Activated CD8-positive, alpha-beta memory T cell treated with anti-CD3 and anti-CD28 coated beads for 36 hours (primary cell): ENCODE results near the gene INO80C. TPM values are rescaled to one million over a fixed set of nuclear protein-coding genes. Genes with fewer than 3 reads are reported as not detected.

ENCODE experiments used
- CTCF ChIA-PET: fragments of 350-600 bp; sonication (Branson Sonifier 250); formaldehyde crosslinking; loops from one replicate; lab custom pipeline; 2021; ENCODE audit warnings: antibody characterized with exemption; lab: Charles Lee
- POLR2A ChIA-PET: fragments of 350-600 bp; sonication (Branson Sonifier 250); formaldehyde crosslinking; loops from one replicate; lab custom pipeline; 2021; ENCODE audit warnings: antibody characterized with exemption; lab: Charles Lee
- total RNA-seq, 2 experiments: library from RNA; stranded (reverse); gene quantifications; one replicate each; pipeline ENCODE4 v1.2.3, GENCODE V29; 2021

Gene INO80C
- total RNA-seq, 2 experiments from 2014 or later = 29.3 to 32.7 TPM

DNA sequence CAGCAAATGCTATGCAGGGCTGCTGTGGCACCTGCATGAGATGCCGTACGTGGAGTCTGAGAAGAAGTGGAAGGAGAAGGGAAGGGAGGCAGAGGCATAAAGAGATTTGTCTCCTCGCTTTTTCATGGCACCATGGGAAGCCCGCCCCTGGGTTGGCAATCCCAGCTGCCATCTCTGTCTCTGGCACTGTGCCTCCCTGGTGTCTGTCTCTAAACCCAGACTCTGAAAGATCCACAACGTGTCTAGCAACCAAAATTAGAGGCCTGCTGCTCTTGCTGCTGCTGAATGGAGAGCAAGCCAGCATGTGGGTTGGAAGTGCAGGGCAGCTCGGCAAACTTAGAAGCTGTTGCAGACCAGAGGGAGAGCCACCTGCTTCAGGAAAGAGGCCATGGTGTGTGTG, 53.1 kb downstream of the INO80C start:
- ChIA-PET POLR2A (no interaction called here), CTCF (no interaction called here)

DNA sequence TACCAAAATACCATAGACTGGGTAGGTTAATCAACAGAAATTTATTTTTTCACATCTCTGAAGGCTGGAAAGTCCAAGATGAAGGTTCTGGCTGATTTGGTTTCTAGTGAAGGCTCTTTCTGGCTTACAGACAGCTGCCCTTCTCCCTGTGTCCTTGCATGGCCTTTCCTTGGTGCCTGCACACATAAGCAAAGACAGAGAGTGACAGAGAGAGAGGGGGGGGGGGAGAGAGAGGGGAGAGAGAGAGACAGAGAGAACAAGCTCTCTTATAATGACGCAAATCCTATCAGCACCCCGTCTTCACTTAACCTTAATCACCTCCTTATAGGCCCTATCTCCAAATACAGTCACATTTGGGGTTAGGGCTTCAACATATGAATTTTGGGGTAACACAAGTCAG, 53.9 kb downstream of the INO80C start:
- POLR2A ChIA-PET = no interaction called here

GRCh38 chr18:35443434-35443833, 54.3 kb downstream of the INO80C start:
- ChIA-PET CTCF (no interaction called here), POLR2A (no interaction called here)

More for the DNA sequence above, 53.9 kb downstream of the INO80C start:
- CTCF ChIA-PET = no interaction called here

- POLR2A ChIA-PET = no interaction called here
- CTCF ChIA-PET = no interaction called here
These were observed 55.1 kb downstream of the INO80C start for GRCh38 chr18:35442701-35443100.

DNA sequence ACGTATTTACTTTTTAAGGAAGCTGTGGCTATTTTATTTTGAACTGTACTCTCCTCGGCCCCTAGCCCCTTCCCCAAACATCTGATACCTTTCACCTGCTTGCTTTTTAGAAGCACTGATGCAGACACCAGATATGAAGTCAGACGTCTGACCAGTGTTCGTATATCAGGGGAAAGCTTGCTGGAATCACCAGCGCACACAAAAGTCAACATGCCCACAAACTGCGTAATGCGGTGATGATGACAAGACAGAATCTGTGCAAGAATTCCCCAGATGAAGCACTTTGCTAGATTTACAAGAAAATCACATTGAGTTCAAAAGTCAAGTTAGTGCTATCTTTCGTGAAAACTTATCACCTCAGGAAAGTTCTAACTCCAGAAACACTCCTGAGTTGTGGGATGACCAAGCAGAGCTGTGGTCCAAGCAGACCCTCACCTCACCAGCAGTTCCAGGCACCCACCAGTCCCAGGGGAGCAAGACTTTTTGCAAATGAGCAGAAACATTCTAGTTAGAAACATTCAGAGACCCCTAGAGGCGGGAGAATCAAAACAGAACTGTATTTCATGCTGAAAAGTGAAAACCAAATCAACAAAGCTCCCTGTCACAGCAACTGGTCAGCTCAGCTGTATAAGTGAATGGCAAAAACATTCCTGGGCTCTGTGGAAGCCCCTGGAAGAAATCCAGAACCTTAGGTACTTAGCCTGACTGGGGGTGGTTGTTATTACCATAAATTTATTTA, 55.7 kb downstream of the INO80C start:
- ChIA-PET CTCF (no interaction called here), POLR2A (no interaction called here)

DNA sequence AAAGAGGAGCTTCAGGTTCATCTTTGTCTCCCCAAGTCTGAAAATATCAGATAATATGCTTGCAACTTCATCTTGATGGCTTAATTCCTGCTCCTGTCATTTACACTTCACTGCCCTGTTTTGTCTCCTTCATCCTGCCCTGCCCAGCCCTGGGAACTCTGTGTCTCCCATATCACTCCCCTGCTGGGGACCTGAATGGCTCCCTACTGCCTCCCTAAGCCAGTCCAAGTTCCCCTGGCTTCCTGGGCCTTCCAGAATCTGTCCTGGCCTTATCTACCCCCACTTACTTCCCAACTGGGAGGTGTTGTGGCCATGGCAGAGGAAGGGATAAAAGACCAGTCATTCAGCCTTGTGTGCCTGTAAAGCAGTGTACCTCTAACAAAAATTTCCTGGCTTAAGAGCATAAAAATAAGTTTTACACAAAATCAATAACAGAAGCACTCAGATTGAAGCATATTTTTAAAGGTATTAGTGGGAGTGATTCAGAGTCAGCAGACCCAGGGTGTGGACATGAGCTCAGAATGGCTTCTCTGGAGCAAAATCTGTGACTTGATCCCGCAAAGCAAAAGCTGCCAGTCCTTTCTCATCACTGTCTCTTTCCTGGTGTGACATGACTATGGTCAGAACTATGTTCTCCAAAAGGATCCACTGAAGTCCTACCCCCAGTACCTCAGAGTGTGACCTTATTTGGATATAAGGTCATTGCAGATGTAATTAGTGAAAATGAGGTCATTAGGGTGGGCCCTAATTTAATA, 59.1 kb downstream of the INO80C start:
- ChIA-PET CTCF (no interaction called here), POLR2A (no interaction called here)

DNA sequence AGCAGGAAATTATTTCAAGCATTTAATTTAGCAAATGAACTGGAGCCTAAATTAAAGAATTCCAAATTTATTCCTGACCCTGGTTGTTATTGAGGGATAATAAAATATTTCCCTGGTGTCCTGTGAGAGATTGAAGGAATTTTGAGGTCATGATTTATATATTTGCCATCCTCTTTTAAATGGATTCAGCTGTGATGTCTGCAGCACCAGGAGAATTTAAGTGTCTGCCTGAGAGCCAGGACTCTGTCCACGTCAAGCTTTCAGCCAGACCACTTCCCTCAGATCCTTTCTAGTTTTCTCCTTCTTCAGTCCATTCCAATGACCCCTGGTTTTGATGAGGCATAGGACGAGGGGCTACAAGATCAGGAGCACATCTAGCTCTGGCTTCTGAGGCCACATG, 59.9 kb downstream of the INO80C start:
- POLR2A ChIA-PET = no interaction called here
- CTCF ChIA-PET = no interaction called here

GRCh38 chr18:35436076-35436649, 61.6 kb downstream of the INO80C start:
- POLR2A ChIA-PET = no interaction called here
- CTCF ChIA-PET = no interaction called here

- CTCF ChIA-PET = no interaction called here
- POLR2A ChIA-PET = no interaction called here
These were observed 62.4 kb downstream of the INO80C start for GRCh38 chr18:35435401-35435800.

DNA sequence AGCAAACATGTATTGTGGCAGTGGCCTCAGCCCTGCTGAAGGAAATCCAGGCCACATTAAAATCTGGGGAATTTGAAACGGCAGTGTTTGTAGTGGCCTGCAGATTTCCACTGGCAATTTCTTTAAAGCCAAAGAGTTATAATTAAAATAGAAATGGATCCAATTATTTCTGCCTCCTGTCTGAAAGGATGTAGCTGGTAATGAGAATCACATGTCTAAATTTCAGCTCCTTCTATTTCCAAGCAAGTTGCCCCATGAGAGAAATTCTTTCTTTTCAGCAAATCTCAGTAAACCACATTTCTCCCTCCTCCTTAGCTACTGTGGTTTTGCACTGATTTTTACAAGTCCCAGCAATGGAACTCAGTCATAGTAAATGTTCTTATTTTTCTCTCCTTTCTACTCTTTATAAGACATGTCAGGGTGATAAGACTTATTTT, 65.2 kb downstream of the INO80C start:
- ChIA-PET CTCF (no interaction called here), POLR2A (no interaction called here)

DNA sequence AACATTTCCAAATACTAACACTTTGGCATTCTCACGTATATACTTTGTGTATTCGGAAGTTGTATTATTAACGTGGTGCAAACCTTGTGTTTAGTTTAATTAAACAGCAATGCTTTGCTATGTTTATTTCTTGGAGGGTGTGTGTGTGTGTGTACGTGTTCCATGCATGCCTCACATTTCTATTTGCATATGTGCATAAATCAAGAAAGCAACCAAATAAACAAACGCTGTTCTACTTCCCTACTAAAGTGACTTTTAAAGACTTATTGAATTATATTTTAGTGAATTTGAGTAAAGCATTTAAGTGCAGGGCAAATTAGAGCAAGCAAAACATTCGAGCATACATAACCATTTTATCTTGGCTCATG, 66.4 kb downstream of the INO80C start:
- POLR2A ChIA-PET = no interaction called here
- CTCF ChIA-PET = no interaction called here

- ChIA-PET POLR2A (no interaction called here), CTCF (no interaction called here)
These were observed 66.9 kb downstream of the INO80C start for GRCh38 chr18:35430721-35431373.

GRCh38 chr18:35426786-35427185, 71.0 kb downstream of the INO80C start:
- POLR2A ChIA-PET = no interaction called here
- CTCF ChIA-PET = no interaction called here

DNA sequence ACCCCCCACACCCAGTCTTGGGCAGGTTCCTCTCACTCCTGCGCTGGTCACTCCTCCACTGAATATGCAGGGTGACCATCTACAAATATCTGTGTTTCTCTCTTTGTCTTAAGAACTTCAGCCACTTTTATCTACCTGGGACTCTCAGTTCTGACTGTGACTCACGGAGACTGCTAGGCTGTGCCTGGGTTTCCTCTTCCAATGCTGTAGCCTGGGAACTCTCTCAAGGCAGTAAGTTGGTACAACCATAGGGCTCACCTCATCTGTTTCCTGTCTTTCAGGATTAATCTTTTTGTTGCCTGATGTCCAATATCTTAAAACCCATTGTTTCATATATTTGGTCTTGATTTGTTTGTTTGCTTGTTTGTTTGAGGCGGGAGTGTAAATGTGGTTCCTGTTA, 73.4 kb downstream of the INO80C start:
- POLR2A ChIA-PET = no interaction called here
- CTCF ChIA-PET = no interaction called here

- ChIA-PET POLR2A (no interaction called here), CTCF (interaction anchor here (0.6 kb wide), 1 partner anchor 60 kb away, joined by 3 read pairs; no protein-coding TSS in a partner anchor)
These were observed 75.5 kb downstream of the INO80C start for GRCh38 chr18:35422237-35422636.

DNA sequence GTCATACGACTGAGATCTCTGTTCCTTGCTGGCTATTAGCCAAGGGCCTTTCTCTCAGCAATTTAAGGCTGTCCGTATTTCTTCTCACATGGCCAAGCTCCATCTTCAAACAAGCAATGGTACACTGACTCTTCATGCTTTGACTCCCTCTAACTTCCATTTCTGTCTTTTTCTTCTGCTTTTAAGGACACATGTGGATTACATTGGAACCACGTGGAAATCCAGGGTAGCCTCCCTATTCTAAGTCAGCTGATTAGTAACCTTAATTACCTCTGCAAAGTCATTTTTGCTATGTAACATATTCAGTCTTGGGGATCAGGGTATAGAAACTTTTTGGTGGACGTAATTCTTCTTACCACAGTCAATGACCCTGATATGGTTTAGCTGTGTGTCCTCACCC, 79.2 kb downstream of the INO80C start:
- ChIA-PET POLR2A (no interaction called here), CTCF (no interaction called here)
